Panc1 (cell line): ENCODE results near the gene SLC4A1AP. TPM values are rescaled to one million over a fixed set of nuclear protein-coding genes. Genes with fewer than 3 reads are reported as not detected.

Experiments used
- ATAC-seq: fragments of 200-7000 bp; cut with Tn5 transposase; 2 replicates; pipeline ENCODE4 v1.9.1; 2020; ENCODE audit warnings: mild to moderate bottlenecking, moderate library complexity
- BruUV-seq: library from RNA; stranded (reverse); fragments of 400-500 nt; replicated peaks from 2 replicates; lab custom pipeline; 2021; lab: Mats Ljungman, UMichigan
- CTCF ChIA-PET: fragments of 300-600 bp; sonication (Branson Sonifier 250); formaldehyde crosslinking; loops from one replicate; lab custom pipeline; 2022; ENCODE audit warnings: antibody characterized with exemption; lab: Charles Lee
- POLR2A ChIA-PET: fragments of 300-600 bp; sonication (Branson Sonifier 250); formaldehyde crosslinking; loops from one replicate; lab custom pipeline; 2022; ENCODE audit warnings: antibody characterized with exemption; lab: Charles Lee
- DNase-seq: peaks from one replicate; pipeline ENCODE4 v3.0.0-alpha.2; 2010; ENCODE audit warnings: low read depth, low spot score
- H3K27ac ChIP-seq: 2 replicates; pipeline ENCODE4 v1.5.1; 2011; ENCODE audit warnings: mild to moderate bottlenecking, low read length, inconsistent platforms
- H3K27me3 ChIP-seq: fragments of 200-500 bp; sonication (Bioruptor generic); 2 replicates; pipeline ENCODE4 v1.6.0; 2014; ENCODE audit warnings: low read length, inconsistent platforms; ENCODE audit not compliant: control insufficient read depth, insufficient read depth
- H3K36me3 ChIP-seq: fragments of 200-500 bp; sonication (Bioruptor generic); 2 replicates; pipeline ENCODE4 v1.5.1; 2014; ENCODE audit warnings: inconsistent platforms, mild to moderate bottlenecking, low read length, moderate library complexity; ENCODE audit not compliant: control insufficient read depth, insufficient read depth
- H3K4me1 ChIP-seq: 2 replicates; pipeline ENCODE4 v1.5.1; 2011; ENCODE audit warnings: inconsistent platforms, mild to moderate bottlenecking, low read length, moderate library complexity; ENCODE audit not compliant: control insufficient read depth, insufficient read depth
- H3K4me3 ChIP-seq, 2 experiments: 2 replicates each; pipeline ENCODE4 v1.5.1; 2011 to 2012; ENCODE audit warnings: low read depth in 2 of 2, low read length in 2 of 2, mild to moderate bottlenecking in 2 of 2, inconsistent platforms in 1 of 2, moderate library complexity in 1 of 2
- H3K9me3 ChIP-seq: fragments of 200-500 bp; sonication (Bioruptor generic); 2 replicates; pipeline ENCODE4 v1.5.1; 2014; ENCODE audit warnings: low read depth, mild to moderate bottlenecking, inconsistent platforms, low read length, moderate library complexity; ENCODE audit not compliant: control insufficient read depth, insufficient read depth
- POLR2AphosphoS5 ChIP-seq: IDR thresholded peaks from 2 replicates; pipeline ENCODE4 v1.6.1; 2012; ENCODE audit warnings: mild to moderate bottlenecking, low read depth, low read length, moderate library complexity
- SIN3A ChIP-seq: IDR thresholded peaks from 2 replicates; pipeline ENCODE4 v1.6.1; 2012; ENCODE audit warnings: low read depth, mild to moderate bottlenecking, low read length, moderate library complexity, borderline replicate concordance; ENCODE audit not compliant: insufficient read depth
- TCF7L2 ChIP-seq: IDR thresholded peaks from 2 replicates; pipeline ENCODE4 v1.6.1; 2011; ENCODE audit warnings: mild to moderate bottlenecking, low read depth, low read length, inconsistent platforms
- in situ Hi-C: cut with HindIII; loops from 2 replicates; pipeline ENCODE4 v1.10.0; 2016; ENCODE audit warnings: low sequenced_read_pairs, low pct_unique_long_range_greater_than_20kb
- intact Hi-C: fragments of 100-400 bp; cut with micrococcal nuclease; formaldehyde crosslinking; loops from one replicate; pipeline ENCODE4 v1.10.0; 2022; ENCODE audit not compliant: unreplicated experiment
- total RNA-seq: library from RNA; stranded (reverse); gene quantifications from one replicate; pipeline ENCODE4 v1.2.1, GENCODE V29; 2021; ENCODE audit not compliant: unreplicated experiment
- TF ChIP-seq, protein P1 (sequence below): fragments of 450-650 bp; IDR thresholded peaks from 2 replicates; pipeline ENCODE4 v1.5.1; 2017; ENCODE audit warnings: mild to moderate bottlenecking
- TF ChIP-seq, protein P2 (sequence below), 2 experiments: IDR thresholded peaks; 2 replicates each; pipeline ENCODE4 v1.6.1; 2011 to 2012; ENCODE audit warnings: low read depth in 2 of 2, control low read depth in 1 of 2, low read length in 1 of 2, mild to moderate bottlenecking in 1 of 2, moderate library complexity in 1 of 2; ENCODE audit not compliant: insufficient read depth in 1 of 2

The SLC4A1AP gene
- total RNA-seq, 1 experiment from 2014 or later, result 22.2 TPM

GRCh38 chr2:27709326-27709725, 45.6 kb downstream of the SLC4A1AP start:
- ATAC-seq (no peak), DNase-seq (no peak)
- Histone ChIP-seq H3K4me3 (no peak overlapping the region), H3K9me3 (no peaks in the 10 kb centered on the region), H3K36me3 (no peaks in the 10 kb centered on the region), H3K27ac (no peak overlapping the region), H3K27me3 (no peaks in the 10 kb centered on the region), H3K4me1 (peaks cover 9% of the 10 kb centered on the region; the same call in 1 of the 2 replicates)
- BruUV-seq, result no TSS peak
- TF ChIP-seq SIN3A, result no peak
- no peak for TF ChIP-seq TCF7L2
- TF ChIP-seq, protein P1, sequence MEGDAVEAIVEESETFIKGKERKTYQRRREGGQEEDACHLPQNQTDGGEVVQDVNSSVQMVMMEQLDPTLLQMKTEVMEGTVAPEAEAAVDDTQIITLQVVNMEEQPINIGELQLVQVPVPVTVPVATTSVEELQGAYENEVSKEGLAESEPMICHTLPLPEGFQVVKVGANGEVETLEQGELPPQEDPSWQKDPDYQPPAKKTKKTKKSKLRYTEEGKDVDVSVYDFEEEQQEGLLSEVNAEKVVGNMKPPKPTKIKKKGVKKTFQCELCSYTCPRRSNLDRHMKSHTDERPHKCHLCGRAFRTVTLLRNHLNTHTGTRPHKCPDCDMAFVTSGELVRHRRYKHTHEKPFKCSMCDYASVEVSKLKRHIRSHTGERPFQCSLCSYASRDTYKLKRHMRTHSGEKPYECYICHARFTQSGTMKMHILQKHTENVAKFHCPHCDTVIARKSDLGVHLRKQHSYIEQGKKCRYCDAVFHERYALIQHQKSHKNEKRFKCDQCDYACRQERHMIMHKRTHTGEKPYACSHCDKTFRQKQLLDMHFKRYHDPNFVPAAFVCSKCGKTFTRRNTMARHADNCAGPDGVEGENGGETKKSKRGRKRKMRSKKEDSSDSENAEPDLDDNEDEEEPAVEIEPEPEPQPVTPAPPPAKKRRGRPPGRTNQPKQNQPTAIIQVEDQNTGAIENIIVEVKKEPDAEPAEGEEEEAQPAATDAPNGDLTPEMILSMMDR, result no peak
- TF ChIP-seq, protein P2, sequence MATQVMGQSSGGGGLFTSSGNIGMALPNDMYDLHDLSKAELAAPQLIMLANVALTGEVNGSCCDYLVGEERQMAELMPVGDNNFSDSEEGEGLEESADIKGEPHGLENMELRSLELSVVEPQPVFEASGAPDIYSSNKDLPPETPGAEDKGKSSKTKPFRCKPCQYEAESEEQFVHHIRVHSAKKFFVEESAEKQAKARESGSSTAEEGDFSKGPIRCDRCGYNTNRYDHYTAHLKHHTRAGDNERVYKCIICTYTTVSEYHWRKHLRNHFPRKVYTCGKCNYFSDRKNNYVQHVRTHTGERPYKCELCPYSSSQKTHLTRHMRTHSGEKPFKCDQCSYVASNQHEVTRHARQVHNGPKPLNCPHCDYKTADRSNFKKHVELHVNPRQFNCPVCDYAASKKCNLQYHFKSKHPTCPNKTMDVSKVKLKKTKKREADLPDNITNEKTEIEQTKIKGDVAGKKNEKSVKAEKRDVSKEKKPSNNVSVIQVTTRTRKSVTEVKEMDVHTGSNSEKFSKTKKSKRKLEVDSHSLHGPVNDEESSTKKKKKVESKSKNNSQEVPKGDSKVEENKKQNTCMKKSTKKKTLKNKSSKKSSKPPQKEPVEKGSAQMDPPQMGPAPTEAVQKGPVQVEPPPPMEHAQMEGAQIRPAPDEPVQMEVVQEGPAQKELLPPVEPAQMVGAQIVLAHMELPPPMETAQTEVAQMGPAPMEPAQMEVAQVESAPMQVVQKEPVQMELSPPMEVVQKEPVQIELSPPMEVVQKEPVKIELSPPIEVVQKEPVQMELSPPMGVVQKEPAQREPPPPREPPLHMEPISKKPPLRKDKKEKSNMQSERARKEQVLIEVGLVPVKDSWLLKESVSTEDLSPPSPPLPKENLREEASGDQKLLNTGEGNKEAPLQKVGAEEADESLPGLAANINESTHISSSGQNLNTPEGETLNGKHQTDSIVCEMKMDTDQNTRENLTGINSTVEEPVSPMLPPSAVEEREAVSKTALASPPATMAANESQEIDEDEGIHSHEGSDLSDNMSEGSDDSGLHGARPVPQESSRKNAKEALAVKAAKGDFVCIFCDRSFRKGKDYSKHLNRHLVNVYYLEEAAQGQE (IDR thresholded peaks at IDR 0.05; ENCODE audit: insufficient read depth in 1 of 2, low read depth in 2 of 2, low read length in 1 of 2), result no peak
- no peak for TF ChIP-seq POLR2AphosphoS5
- ChIA-PET CTCF (no interaction called here), POLR2A (no interaction called here)
- in situ Hi-C loops, result no loop called here
- intact Hi-C loops, result no loop called here

GRCh38 chr2:27709960-27710575, 46.4 kb downstream of the SLC4A1AP start:
- no peaks in the 10 kb centered on the region for H3K9me3 ChIP-seq
- intact Hi-C loops, result no loop called here
- no peaks in the 10 kb centered on the region for H3K36me3 ChIP-seq
- H3K27ac ChIP-seq, result no peak overlapping the region
- no peak overlapping the region for H3K4me3 ChIP-seq
- DNase-seq, result no peak
- BruUV-seq, result no TSS peak
- no peak for ATAC-seq
- ChIA-PET CTCF (no interaction called here), POLR2A (no interaction called here)
- no peak for TF ChIP-seq SIN3A
- TF ChIP-seq POLR2AphosphoS5, result no peak
- TF ChIP-seq, protein P2 (IDR thresholded peaks at IDR 0.05; ENCODE audit: insufficient read depth in 1 of 2, low read depth in 2 of 2, low read length in 1 of 2), result no peak
- TF ChIP-seq, protein P1, result no peak
- TF ChIP-seq TCF7L2, result no peak
- no peaks in the 10 kb centered on the region for H3K27me3 ChIP-seq
- peaks cover 14% of the 10 kb centered on the region; the same call in 1 of the 2 replicates for H3K4me1 ChIP-seq
- in situ Hi-C loops, result no loop called here
